Loucy (cell line): Measurements from ENCODE around the gene CHPF.

ENCODE experiments used
- CTCF ChIP-seq: fragments of 200-600 bp; sonication (generic); conservative IDR thresholded peaks from 2 replicates; pipeline ENCODE4 v1.5.1; 2014; ENCODE audit warnings: mild to moderate bottlenecking, antibody characterized with exemption, low read length
- EZH2phosphoT487 ChIP-seq: fragments of 200-600 bp; IDR thresholded peaks from 2 replicates; pipeline ENCODE4 v1.6.1; 2018; ENCODE audit warnings: antibody characterized with exemption, mild to moderate bottlenecking, moderate library complexity, borderline replicate concordance

- TF ChIP-seq CTCF (no peak), EZH2phosphoT487 (no peak)
Measured at GRCh38 chr2:219575566-219576504, 32.2 kb upstream of the CHPF start.
